Peyer's patch (tissue), 4 donors: ENCODE data around the gene TIAM2.

Experiments used
- CTCF ChIP-seq, 6 experiments: fragments of 450-650 bp in 4 of 6; fragments of 200-600 bp in 2 of 6; sonication (generic) in 1 of 6; IDR thresholded peaks; one replicate each; pipeline ENCODE4 v1.5.1; 2017 to 2019; ENCODE audit warnings: antibody characterized with exemption in 6 of 6, mild to moderate bottlenecking in 3 of 6, moderate library complexity in 1 of 6
- POLR2A ChIP-seq, 2 donors: fragments of 450-650 bp; IDR thresholded peaks; one replicate each; pipeline ENCODE4 v1.5.1; 2017; ENCODE audit warnings: antibody characterized with exemption in 2 of 2, mild to moderate bottlenecking in 2 of 2, moderate library complexity in 2 of 2

- TF ChIP-seq CTCF (IDR thresholded peaks at IDR 0.05) (no peak), POLR2A (IDR thresholded peaks at IDR 0.05) (no peak)
These were observed 93.7 kb downstream of the TIAM2 start for GRCh38 chr6:155088856-155089255.
